Natural killer cell treated with Interleukin-12 subunit alpha and Interleukin-12 subunit beta and Interleukin-15 and Interleukin-18, amount 100 ng/mL, for 72 hours (primary cell): ENCODE data around the gene AP2B1. TPM values are rescaled to one million over a fixed set of nuclear protein-coding genes. Genes with fewer than 3 reads are reported as not detected.

Source experiments
- ATAC-seq, 2 donors: fragments of 150-1000 bp; cut with Tn5 transposase in 1 of 2; sonication (Bioruptor Pico), chemical (Tn5 transposase) in 1 of 2; 2 replicates each; pipeline ENCODE4 v1.10.0; 2021
- DNase-seq: peaks from one replicate; pipeline ENCODE4 v3.0.0; 2022; ENCODE audit warnings: low spot score
- H3K27ac Mint-ChIP-seq, 2 donors: 1 replicate in 1 of 2; 2 replicates in 1 of 2; pipeline ENCODE4 v1.8.0; 2022; ENCODE audit warnings: mixed read lengths in 2 of 2, mild to moderate bottlenecking in 1 of 2, moderate library complexity in 1 of 2
- H3K27me3 Mint-ChIP-seq, 2 donors: 1 replicate in 1 of 2; 2 replicates in 1 of 2; pipeline ENCODE4 v1.8.0; 2022; ENCODE audit warnings: mixed read lengths in 2 of 2
- H3K36me3 Mint-ChIP-seq: one replicate; pipeline ENCODE4 v1.8.0; 2022; ENCODE audit warnings: mixed read lengths
- H3K4me1 Mint-ChIP-seq, 2 donors: 1 replicate in 1 of 2; 2 replicates in 1 of 2; pipeline ENCODE4 v1.8.0; 2022; ENCODE audit warnings: low read depth in 2 of 2, mixed read lengths in 2 of 2, mild to moderate bottlenecking in 1 of 2
- H3K4me3 Mint-ChIP-seq: one replicate; pipeline ENCODE4 v1.8.0; 2022; ENCODE audit warnings: mixed read lengths
- H3K9me3 Mint-ChIP-seq: 2 replicates; pipeline ENCODE4 v1.8.0; 2022; ENCODE audit warnings: mixed read lengths
- total RNA-seq, 2 donors: library from RNA; stranded (reverse); gene quantifications; one replicate each; pipeline ENCODE4 v1.2.3, GENCODE V29; 2022

The AP2B1 gene
- total RNA-seq, 2 donors from 2014 or later = 158 to 171 TPM

DNA sequence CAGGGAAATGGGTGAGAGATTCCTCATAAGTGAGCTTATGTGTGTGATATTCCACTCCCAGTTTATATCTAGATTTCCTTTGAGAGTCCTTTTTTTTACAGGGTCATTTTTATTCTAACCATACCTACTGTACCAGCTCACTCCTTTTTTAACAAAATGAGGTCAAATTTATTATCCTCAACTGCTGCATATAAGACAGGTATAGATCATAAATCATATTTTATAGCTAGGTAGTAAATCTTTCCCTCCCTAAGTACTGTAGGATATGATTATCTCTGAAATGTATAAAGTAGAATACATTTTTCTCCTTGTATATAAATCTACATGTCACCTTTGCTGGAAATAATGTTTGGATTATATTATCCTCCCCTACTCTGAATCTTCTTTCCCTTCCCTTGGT is 31.5 kb downstream of the AP2B1 start:
- no peaks in the 10 kb centered on the region for H3K27me3 Mint-ChIP-seq
- H3K36me3 Mint-ChIP-seq = no peaks in the 10 kb centered on the region
- no peak overlapping the region for H3K27ac Mint-ChIP-seq
- no peak for ATAC-seq
- H3K9me3 Mint-ChIP-seq = no peaks in the 10 kb centered on the region
- no peak for DNase-seq
- H3K4me1 Mint-ChIP-seq = no peaks in the 10 kb centered on the region
- no peak overlapping the region for H3K4me3 Mint-ChIP-seq

DNA sequence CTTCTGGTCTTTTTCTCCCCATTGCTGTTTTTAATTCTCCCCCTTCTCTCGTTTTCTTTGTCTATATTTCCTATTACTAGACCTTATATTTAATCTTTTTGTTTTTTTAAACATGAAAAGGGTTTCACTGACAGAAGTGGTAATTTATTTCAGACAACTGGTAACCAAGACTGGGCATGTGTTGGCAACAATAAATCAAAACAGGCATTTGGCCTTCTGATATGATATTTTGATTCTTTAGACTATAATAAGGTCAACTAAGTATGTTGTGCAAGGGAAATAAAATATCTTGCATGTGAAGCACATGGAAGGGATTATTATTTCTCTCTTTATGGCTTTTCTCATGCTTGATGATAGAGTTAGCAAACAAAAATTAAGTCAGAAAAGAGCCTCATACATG is 34.6 kb downstream of the AP2B1 start:
- H3K9me3 Mint-ChIP-seq = no peaks in the 10 kb centered on the region
- H3K4me1 Mint-ChIP-seq = no peaks in the 10 kb centered on the region
- no peak overlapping the region for H3K27ac Mint-ChIP-seq
- peaks cover 25% of the 10 kb centered on the region for H3K36me3 Mint-ChIP-seq
- ATAC-seq (no peak), DNase-seq (no peak)
- H3K4me3 Mint-ChIP-seq = no peak overlapping the region
- no peaks in the 10 kb centered on the region for H3K27me3 Mint-ChIP-seq

DNA sequence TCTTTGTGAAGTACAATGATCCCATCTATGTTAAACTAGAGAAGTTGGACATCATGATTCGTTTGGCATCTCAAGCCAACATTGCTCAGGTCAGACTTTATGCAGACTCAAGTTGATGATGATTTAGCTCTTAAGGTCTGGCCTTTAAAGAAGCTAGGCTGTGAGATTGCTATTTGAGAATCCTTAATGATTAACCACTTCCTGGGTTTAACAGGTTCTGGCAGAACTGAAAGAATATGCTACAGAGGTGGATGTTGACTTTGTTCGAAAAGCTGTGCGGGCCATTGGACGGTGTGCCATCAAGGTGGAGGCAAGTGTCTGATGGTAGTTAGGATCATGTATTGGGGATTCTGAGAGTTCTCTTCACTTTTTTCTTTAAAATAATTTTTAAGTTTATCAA is 40.3 kb downstream of the AP2B1 start:
- no peaks in the 10 kb centered on the region for H3K27me3 Mint-ChIP-seq
- no peaks in the 10 kb centered on the region for H3K4me1 Mint-ChIP-seq
- DNase-seq (no peak), ATAC-seq (no peak)
- no peak overlapping the region for H3K4me3 Mint-ChIP-seq
- H3K27ac Mint-ChIP-seq = peak overlapping the region in 1 of 2 donors; percentile 39
- no peaks in the 10 kb centered on the region for H3K9me3 Mint-ChIP-seq
- peaks cover 31% of the 10 kb centered on the region for H3K36me3 Mint-ChIP-seq

DNA sequence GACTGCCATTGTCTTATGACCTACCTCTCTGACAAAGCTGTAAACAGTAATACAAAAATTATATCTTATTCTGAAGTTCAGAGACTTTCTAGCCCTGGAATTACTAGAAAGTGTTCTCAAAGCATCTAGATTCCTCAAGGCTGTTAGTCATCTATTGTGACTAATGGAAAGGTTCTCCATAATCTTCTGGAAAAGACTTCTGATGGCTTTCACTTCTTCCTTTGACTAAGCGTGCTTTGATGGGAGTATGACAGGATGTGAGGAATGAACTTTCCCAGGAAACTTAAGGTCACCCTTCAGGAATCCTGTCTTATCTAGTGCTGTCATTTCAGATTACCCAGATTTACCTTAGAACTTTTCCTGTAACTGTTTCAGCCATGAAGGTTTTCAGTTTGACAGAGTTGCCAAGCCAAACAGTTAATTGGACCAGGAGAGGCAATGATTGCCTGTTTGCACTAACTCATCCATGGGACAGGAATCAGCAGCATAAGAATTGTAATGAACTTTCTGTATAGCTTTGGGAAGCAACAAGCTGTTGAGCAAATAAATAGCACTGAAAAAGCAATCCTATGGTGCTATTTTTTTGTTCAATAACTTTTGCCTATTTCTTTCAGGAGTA is 43.5 kb downstream of the AP2B1 start:
- Mint-ChIP-seq H3K27ac (no peak overlapping the region), H3K4me1 (peaks cover 0 to 3% of the 10 kb centered on the region in 2 donors), H3K36me3 (peaks cover 22% of the 10 kb centered on the region), H3K9me3 (no peaks in the 10 kb centered on the region), H3K27me3 (no peaks in the 10 kb centered on the region), H3K4me3 (no peak overlapping the region)
- DNase-seq (no peak), ATAC-seq (no peak)

DNA sequence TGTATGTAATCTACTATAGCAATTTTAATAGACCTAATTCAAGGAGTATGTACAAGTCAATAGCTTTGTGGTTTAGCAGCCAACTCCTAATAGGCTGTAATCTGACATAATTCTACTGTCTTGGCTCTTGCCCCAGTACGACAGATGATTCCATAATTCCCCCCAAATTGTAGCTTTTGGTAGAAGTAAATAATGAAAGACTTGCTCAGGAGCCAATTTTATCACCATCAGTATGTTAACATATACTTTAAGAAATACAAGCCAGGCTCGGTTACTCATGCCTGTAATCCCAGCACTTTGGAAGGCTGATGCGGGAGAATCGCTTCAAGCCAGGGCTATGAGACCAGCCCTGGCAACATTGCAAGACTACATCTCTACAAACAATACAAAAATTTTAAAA is 53.9 kb downstream of the AP2B1 start:
- Mint-ChIP-seq H3K36me3 (peaks cover 16% of the 10 kb centered on the region), H3K27me3 (no peaks in the 10 kb centered on the region), H3K9me3 (no peaks in the 10 kb centered on the region), H3K4me1 (no peaks in the 10 kb centered on the region), H3K27ac (no peak overlapping the region), H3K4me3 (no peak overlapping the region)
- DNase-seq = no peak
- ATAC-seq = no peak

DNA sequence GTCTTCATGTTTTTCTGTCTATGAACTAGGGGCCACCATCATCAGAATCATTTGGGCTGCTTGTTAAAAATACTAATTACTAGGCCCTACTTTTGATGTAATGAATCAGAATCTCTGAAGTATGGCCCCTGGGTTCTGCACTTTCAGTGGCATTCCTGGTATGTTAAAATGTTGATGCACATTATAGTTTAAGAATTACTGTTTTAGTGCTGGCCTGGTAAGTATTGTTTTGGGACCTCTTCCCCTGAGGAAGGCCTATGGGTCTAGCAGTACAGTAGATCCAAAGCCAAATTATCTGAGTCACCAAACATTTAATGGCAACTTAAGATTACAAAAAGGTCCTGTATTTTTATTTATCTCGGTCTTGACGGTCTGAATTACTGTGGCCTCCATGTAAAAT is 58.8 kb downstream of the AP2B1 start:
- no peak overlapping the region for H3K4me3 Mint-ChIP-seq
- no peaks in the 10 kb centered on the region for H3K27me3 Mint-ChIP-seq
- no peak overlapping the region for H3K27ac Mint-ChIP-seq
- DNase-seq = no peak
- no peak for ATAC-seq
- H3K9me3 Mint-ChIP-seq = no peaks in the 10 kb centered on the region
- no peaks in the 10 kb centered on the region for H3K4me1 Mint-ChIP-seq
- peaks cover 12% of the 10 kb centered on the region for H3K36me3 Mint-ChIP-seq

DNA sequence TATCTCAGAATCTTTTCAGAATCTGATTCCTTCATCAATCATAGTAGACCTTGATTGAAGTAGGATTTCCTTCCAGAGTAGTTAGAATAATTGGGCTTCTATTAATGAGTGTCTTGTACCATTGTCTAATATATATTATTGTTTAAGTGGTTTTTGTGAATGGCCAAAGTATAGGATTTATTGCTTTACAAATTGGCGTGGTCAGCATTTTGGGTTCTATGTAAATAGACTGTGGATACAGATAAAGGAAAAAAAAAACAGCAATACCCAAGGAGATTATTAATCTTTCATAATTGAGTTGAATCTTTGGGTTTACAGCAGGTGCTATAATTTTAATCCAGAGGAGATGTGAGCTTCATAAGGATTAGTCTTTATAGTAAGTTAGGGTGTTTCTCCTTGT is 64.3 kb downstream of the AP2B1 start:
- no peak overlapping the region for H3K4me3 Mint-ChIP-seq
- no peaks in the 10 kb centered on the region for H3K27me3 Mint-ChIP-seq
- ATAC-seq = no peak
- H3K9me3 Mint-ChIP-seq = no peaks in the 10 kb centered on the region
- no peak for DNase-seq
- peaks cover 7% of the 10 kb centered on the region for H3K36me3 Mint-ChIP-seq
- H3K27ac Mint-ChIP-seq = no peak overlapping the region
- H3K4me1 Mint-ChIP-seq = peaks cover 0 to 5% of the 10 kb centered on the region in 2 donors

DNA sequence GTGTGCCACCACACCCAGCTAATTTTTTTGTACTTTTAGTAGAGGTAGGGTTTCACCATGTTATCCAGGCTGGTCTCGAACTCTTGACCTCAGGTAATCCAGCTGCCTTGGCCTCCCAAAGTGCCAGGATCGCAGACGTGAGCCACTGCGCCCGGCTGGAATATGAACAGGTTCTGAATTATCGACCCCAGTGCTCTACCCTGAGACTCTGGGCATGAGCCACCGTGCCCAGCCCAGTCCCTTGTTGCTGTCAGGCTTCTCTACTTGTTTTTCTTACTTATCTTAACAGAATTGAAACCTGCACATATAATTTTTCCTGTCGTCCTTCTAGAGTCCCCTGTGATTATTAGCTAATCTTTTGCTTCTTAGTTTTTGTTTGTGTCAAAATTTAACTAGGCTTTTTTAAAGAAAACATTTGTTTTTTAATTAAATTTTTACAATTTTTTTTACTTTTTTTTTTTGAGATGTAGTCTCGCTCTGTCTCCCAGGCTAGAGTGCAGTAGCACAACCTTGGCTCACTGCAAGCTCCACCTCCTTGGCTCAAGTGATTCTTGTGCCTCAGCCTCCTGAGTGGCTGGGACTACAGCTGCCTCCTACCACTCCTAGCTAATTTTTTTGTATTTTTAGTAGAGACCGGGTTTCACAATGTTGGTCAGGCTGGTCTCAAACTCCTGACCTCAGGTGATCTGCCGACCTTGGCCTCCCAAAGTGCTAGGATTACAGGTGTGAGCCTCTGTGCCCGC is 66.7 kb downstream of the AP2B1 start:
- Mint-ChIP-seq H3K36me3 (peaks cover 13% of the 10 kb centered on the region), H3K27ac (no peak overlapping the region), H3K9me3 (no peaks in the 10 kb centered on the region), H3K4me1 (peaks cover 5 to 10% of the 10 kb centered on the region in 2 donors), H3K27me3 (no peaks in the 10 kb centered on the region), H3K4me3 (no peak overlapping the region)
- ATAC-seq = no peak
- no peak for DNase-seq

DNA sequence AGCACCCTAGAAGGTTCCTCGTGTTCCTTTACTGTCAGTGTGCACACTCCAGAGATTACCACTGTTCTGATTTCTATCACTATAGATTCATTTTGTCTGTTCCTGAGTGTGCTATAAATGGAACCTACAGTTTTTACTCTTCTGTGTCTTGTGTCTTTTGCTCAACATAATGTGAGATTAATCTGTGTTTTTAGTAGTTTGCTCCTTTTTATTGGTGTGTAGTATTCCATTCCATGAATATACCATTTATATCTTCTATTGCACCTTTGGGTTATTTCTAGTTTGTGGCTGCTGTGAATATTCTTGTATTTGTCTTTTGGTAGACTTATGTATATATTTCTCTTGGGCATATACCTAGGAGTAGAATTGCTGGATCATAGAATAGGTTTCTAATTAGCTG is 68.2 kb downstream of the AP2B1 start:
- ATAC-seq = no peak
- Mint-ChIP-seq H3K27ac (no peak overlapping the region), H3K27me3 (no peaks in the 10 kb centered on the region), H3K36me3 (peaks cover 13% of the 10 kb centered on the region), H3K4me1 (peaks cover 5 to 10% of the 10 kb centered on the region in 2 donors), H3K4me3 (no peak overlapping the region), H3K9me3 (no peaks in the 10 kb centered on the region)
- no peak for DNase-seq

DNA sequence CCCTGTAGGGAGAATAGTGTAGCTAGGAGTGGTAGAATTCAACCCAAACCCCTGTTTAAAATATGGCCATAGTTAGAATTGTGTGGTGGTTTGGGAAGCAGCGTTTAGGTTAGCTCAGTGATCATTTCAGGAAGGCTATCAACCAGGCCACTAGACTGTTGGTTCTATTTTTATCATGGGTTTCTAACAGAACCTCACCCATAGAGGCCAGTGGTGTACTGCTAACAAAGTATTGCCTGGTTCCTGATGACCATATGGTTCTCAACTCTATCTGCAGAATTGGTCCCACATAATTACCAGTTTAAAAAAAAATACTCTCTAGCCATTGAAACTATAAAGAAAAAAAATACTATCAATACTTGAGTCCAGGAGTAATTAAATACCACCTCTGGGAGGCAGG is 73.8 kb downstream of the AP2B1 start:
- H3K27ac Mint-ChIP-seq = no peak overlapping the region
- ATAC-seq = no peak

DNA sequence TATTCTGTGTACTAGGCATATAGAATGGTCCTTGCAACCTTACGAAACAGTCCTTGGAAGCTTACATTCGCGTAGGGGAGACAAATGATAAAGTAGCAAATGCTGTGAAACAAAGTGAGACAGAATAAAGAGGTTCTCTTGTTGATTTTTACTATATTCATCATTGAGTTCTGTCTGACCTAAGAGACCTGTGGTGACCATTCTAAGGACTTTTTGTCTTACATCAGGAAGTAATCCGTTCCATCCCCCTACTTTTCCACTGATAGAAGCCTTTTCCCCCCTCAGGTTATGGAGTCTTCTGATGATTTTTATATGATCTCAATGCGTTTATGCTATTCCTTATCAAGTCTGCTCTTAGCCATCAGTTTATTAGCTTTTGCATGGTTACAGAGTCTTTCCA is 77.6 kb downstream of the AP2B1 start:
- no peaks in the 10 kb centered on the region for H3K9me3 Mint-ChIP-seq
- no peak overlapping the region for H3K27ac Mint-ChIP-seq
- no peaks in the 10 kb centered on the region for H3K36me3 Mint-ChIP-seq
- ATAC-seq (no peak), DNase-seq (no peak)
- H3K27me3 Mint-ChIP-seq = no peaks in the 10 kb centered on the region
- no peak overlapping the region for H3K4me3 Mint-ChIP-seq
- peaks cover 0 to 3% of the 10 kb centered on the region in 2 donors for H3K4me1 Mint-ChIP-seq

More for the DNA sequence above, 73.8 kb downstream of the AP2B1 start:
- DNase-seq = no peak
- H3K4me3 Mint-ChIP-seq = no peak overlapping the region
- peaks cover 5% of the 10 kb centered on the region in 2 donors for H3K4me1 Mint-ChIP-seq
- peaks cover 6% of the 10 kb centered on the region for H3K36me3 Mint-ChIP-seq
- H3K27me3 Mint-ChIP-seq = no peaks in the 10 kb centered on the region
- no peaks in the 10 kb centered on the region for H3K9me3 Mint-ChIP-seq

DNA sequence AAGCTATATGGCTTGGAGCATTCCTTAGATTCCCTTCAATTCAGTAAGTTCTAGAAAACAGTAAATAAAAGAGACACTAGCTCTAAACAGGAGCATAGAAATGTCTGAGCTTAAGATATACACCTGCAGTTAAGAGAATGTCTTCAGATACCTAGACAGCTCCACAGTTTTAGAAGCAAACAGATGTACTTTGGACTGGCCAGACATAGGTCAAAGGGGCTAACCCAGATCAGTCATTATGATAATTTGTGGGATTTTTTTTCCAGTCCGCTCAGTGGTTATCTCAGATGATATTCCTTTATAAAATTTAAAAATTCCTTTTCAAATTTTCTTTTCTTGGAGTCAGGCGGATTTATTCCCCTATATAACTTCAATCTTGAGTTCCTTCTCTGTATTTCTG is 78.5 kb downstream of the AP2B1 start:
- H3K27me3 Mint-ChIP-seq = no peaks in the 10 kb centered on the region
- H3K4me1 Mint-ChIP-seq = peaks cover 0 to 4% of the 10 kb centered on the region in 2 donors
- peaks cover 2% of the 10 kb centered on the region for H3K36me3 Mint-ChIP-seq
- DNase-seq (no peak), ATAC-seq (no peak)
- H3K27ac Mint-ChIP-seq = no peak overlapping the region
- no peaks in the 10 kb centered on the region for H3K9me3 Mint-ChIP-seq
- H3K4me3 Mint-ChIP-seq = no peak overlapping the region

DNA sequence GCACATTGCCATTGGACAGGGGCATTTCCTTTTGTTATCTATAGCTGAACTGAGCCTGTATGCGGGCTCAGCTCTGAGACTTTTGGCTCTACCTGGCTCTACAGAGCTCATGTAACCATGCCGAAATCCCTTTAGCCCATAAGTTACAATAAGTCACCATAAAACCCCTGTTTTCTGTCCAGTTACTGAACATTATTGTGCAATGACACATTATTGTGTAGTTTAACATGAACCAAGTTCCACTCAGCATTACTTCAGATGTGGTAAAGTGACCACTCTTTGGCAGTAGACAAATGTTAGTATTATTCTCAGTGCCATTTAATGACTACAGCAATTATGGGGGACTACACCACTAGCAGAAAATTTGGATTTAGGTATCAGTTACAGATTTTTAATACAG is 78.9 kb downstream of the AP2B1 start:
- Mint-ChIP-seq H3K9me3 (no peaks in the 10 kb centered on the region), H3K27me3 (no peaks in the 10 kb centered on the region), H3K4me3 (no peak overlapping the region), H3K4me1 (peaks cover 0 to 6% of the 10 kb centered on the region in 2 donors), H3K27ac (no peak overlapping the region), H3K36me3 (peaks cover 6% of the 10 kb centered on the region)
- DNase-seq = no peak
- no peak for ATAC-seq

DNA sequence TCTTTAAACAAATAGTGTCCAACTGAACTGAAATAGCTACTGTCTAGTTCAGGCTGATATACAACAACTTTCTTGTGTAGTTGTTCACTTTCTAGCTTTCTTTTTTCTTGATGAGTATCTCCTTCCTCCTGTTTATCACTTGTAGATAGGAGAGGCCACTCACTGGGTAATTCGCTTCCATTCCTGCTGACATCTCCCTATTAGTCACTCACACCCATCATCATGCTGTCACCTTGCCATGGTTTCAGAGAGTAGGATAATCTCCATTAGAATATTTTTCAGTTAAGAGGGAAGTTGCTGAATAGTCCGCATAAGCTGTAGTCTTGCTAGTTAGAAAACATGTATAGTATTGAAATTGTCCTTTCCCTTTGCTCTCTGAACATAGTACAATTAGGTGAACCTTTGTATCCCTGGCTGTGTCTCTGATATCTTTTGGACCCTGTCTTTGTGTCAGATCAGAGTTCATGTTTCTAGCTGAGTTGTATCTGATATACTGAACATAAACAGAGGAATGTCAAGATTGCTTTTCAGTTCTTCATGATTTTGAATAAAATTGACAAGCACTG is 79.9 kb downstream of the AP2B1 start:
- Mint-ChIP-seq H3K9me3 (no peaks in the 10 kb centered on the region), H3K4me1 (peaks cover 0 to 8% of the 10 kb centered on the region in 2 donors), H3K36me3 (peaks cover 11% of the 10 kb centered on the region), H3K4me3 (no peak overlapping the region), H3K27ac (no peak overlapping the region), H3K27me3 (no peaks in the 10 kb centered on the region)
- no peak for ATAC-seq
- DNase-seq = no peak
